Measurements from ENCODE around the gene CDK2AP2.

CDK2AP2 gene

DNA sequence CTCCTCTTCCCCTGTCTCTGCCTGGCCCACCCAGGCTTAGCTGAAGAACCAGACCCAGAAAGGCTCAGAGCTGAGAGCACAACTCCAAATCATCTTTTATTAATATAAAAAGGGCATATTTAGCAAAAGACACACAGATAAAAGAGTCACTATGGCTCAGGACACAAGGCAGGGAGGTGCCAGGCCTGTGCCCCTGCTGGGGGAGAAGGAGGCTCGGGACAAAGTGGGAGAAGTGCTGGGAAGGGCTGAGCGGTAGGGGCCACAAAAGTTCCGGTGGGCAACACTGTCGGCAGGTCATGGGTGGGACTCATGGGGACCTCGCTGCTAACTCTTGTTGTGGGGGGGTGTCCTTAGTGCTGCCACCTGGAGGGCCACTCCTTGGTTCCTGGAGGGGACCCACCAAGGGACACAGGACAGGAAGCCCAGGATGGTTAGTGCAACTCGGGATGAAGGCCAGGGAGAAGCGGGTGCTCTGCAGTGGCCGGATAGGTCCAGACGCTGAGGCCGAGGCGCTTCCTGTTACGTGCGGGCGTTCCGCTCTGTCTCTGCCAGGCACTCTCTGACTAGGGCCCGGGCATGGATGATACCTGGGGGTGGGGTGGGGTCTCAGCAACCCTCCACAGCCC lies 1.4 kb downstream of the CDK2AP2 start:
- POLR2A ChIA-PET: no interaction called here
- TF ChIP-seq ELF4 (IDR thresholded peaks at IDR 0.05) (no peak), BHLHE40 (IDR thresholded peaks at IDR 0.05; ENCODE audit: borderline replicate concordance) (no peak), LEF1 (IDR thresholded peaks at IDR 0.05; ENCODE audit: borderline replicate concordance) (no peak), ZNF384 (IDR thresholded peaks at IDR 0.05) (no peak), ARNT (IDR thresholded peaks at IDR 0.05) (no peak), SUZ12 (IDR thresholded peaks at IDR 0.05) (no peak), TARDBP (IDR thresholded peaks at IDR 0.05) (no peak), HDGF (IDR thresholded peaks at IDR 0.05; ENCODE audit: borderline replicate concordance) (no peak), FOXM1 (IDR thresholded peaks at IDR 0.05; ENCODE audit: borderline replicate concordance) (no peak), FOXA1 (IDR thresholded peaks at IDR 0.05) (no peak), SP1 (IDR thresholded peaks at IDR 0.05) (no peak), NFRKB (IDR thresholded peaks at IDR 0.05) (no peak), CTBP1 (IDR thresholded peaks at IDR 0.05; ENCODE audit: borderline replicate concordance) (no peak)
- TF ChIP-seq, protein P1, sequence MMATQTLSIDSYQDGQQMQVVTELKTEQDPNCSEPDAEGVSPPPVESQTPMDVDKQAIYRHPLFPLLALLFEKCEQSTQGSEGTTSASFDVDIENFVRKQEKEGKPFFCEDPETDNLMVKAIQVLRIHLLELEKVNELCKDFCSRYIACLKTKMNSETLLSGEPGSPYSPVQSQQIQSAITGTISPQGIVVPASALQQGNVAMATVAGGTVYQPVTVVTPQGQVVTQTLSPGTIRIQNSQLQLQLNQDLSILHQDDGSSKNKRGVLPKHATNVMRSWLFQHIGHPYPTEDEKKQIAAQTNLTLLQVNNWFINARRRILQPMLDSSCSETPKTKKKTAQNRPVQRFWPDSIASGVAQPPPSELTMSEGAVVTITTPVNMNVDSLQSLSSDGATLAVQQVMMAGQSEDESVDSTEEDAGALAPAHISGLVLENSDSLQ (IDR thresholded peaks at IDR 0.05): no peak
- CTCF ChIA-PET: interaction anchor here (1.0 kb wide), 1 partner anchor 86 kb away, joined by 3 read pairs; no protein-coding TSS in a partner anchor

DNA sequence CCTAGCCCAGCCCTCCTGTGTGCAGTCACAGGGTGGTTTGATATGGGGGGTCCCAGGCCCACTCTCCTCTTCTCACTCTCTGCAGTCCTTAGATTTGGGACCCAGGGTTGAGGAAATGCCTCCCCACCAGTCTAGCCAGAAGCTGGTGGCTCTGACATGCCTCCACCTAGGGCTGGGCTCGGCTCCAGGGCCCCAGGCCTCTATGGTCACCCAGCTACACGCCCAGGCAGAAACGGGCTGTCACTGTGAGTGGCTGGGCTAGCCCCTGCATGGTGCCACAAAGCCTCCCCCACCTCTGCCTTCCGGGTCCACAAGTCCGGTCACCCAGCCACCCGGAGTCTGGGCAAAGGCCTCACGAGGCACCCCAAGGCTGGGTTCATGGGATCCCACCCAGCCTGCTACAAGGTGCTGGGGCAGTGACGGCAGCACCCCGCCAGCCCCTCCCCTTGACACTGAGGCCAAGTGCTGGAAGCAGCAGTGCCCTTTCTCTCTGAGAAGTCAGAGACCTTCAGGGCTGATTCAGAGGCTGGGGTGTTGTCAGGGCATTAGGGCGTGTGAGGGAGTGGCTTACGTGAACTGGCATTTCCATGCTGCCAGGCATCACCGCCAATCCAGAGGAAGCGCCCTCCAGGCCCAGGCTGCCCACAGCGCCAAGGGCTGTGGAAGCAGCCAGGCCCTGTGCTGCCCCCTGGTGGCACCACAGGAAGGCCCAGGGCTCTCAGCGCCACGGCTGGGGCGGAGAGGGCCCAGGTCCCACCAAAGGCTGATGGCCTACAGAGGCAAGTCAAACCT lies 2.2 kb downstream of the CDK2AP2 start:
- ChIA-PET POLR2A (interaction anchor here (0.6 to 1.7 kb wide), 3 partner anchors 37 to 114 kb away, joined by 3 to 4 read pairs (median 4); partner anchors contain the start of gene RAD9A), CTCF (interaction anchor here (1.0 kb wide), 1 partner anchor 86 kb away, joined by 3 read pairs; no protein-coding TSS in a partner anchor)
- peak; percentile 79 for DNase-seq (ENCODE audit: extremely low spot score)
- TF ChIP-seq ARNT (IDR thresholded peaks at IDR 0.05) (no peak), LEF1 (IDR thresholded peaks at IDR 0.05; ENCODE audit: borderline replicate concordance) (no peak), L3MBTL2 (conservative IDR thresholded peaks at IDR 0.05) (no peak), HDGF (IDR thresholded peaks at IDR 0.05; ENCODE audit: borderline replicate concordance) (no peak), BHLHE40 (IDR thresholded peaks at IDR 0.05; ENCODE audit: borderline replicate concordance) (no peak), ZNF384 (IDR thresholded peaks at IDR 0.05) (no peak), SP1 (IDR thresholded peaks at IDR 0.05) (no peak), FOXA1 (IDR thresholded peaks at IDR 0.05) (no peak), CTBP1 (IDR thresholded peaks at IDR 0.05; ENCODE audit: borderline replicate concordance) (no peak), ELF4 (IDR thresholded peaks at IDR 0.05) (no peak), NFRKB (IDR thresholded peaks at IDR 0.05) (no peak)
- TF ChIP-seq, protein P1 (IDR thresholded peaks at IDR 0.05): no peak

More for the DNA sequence above, 1.4 kb downstream of the CDK2AP2 start:
- DNase-seq (ENCODE audit: extremely low spot score): no peak

DNA sequence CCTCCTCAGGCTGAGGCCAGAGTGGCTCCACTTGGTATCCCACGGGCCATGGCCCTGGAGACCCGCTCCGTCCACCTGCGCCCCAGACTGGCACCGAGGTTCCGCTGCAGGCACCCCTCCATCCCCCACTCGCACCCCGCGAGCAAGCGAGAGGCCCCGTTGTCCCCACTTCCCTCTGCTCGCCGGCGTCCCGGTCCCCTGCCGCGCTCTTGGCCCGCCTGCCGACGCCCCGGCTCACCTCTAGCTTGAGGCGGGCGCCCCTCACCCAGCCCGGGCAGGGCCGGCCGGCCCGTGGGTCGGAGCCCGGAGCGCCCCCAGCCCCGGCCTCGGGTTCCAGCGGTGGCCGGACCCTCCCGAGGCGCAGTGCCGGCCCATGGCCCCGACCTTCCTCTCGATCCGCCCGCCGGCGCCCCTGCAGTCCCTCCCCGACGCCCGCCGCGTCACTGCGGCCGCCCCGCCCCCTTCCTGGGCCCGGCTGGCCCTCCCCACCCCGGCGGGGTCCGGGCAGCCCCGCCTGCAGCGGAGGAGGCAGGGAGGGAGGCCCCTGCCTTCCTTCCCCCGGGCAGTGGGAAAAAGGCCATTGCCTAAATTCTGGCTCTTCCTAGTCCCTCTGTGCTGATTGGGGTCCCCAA lies 2.9 kb downstream of the CDK2AP2 start, which contains the start of gene PITPNM1:
TSS of gene PITPNM1 (minus strand) at position 414 of the 632 bp plus-strand sequence. CDS start 1,183 bp downstream, outside the sequence.
- TF ChIP-seq FOXA1 (IDR thresholded peaks at IDR 0.05) (no peak), BHLHE40 (IDR thresholded peaks at IDR 0.05; ENCODE audit: borderline replicate concordance) (no peak), ZNF384 (IDR thresholded peaks at IDR 0.05) (no peak), ELF4 (IDR thresholded peaks at IDR 0.05) (no peak), LEF1 (IDR thresholded peaks at IDR 0.05; ENCODE audit: borderline replicate concordance) (no peak), SP1 (IDR thresholded peaks at IDR 0.05) (no peak), FOXK2 (IDR thresholded peaks at IDR 0.05) (no peak), CTBP1 (IDR thresholded peaks at IDR 0.05; ENCODE audit: borderline replicate concordance) (no peak), FOXM1 (IDR thresholded peaks at IDR 0.05; ENCODE audit: borderline replicate concordance) (no peak), L3MBTL2 (conservative IDR thresholded peaks at IDR 0.05) (no peak)
- POLR2A ChIA-PET: interaction anchor here (1.2 to 1.7 kb wide), 2 partner anchors 37 to 113 kb away, joined by 4 read pairs; partner anchors contain the start of gene RAD9A
- CTCF ChIA-PET: no interaction called here
- peak; percentile 57 for DNase-seq (ENCODE audit: extremely low spot score)

DNA sequence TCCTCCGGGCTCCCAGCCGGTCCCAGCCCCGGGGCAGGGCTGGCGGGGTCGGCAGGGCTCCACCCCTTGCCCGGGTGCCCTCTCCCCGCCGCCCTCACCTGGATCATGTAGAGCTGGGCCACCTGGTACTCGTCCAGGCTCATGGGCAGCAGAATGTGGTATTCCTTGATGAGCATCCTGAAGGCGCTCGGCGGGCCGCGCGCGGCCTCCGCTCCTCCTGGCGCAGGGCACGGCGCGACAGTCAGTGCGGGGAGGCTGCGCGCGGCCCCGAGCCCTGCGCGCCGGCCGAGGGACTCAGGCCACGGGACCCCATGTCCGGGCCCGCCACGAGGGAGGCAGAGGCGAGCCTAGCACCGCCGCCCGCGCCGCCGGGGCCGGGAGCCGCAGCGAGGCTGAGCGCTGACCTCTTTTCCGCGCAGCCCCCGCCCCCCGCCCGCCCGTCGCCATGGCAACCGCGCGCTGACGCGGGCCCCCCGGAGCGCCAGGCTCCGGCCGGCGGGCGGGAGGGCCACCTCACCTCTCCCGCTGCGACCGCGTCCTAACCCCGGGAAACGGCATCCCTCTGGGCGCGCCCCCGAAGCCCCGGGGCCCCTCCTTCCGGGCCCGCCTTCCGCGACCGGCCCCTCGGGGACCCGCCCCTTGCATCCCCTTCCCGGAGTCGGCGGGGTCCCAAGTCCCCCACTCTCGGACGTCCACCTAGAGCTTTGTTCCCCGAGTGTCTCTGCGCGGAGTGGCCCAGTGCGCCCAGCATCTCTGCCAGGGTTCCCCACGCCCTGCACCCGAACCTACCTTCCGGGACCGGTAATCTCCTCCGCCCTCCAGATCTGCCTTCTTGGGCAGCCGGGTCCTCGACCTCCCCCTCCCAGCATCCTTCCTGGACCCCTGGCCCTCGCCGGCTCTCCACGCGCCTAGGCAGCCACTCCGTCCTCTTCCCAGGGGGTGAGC lies 3.7 kb downstream of the CDK2AP2 start:
- DNase-seq (ENCODE audit: extremely low spot score): peak; percentile 58
- CTCF ChIA-PET: no interaction called here
- TF ChIP-seq FOXK2 (IDR thresholded peaks at IDR 0.05) (no peak), HDGF (IDR thresholded peaks at IDR 0.05; ENCODE audit: borderline replicate concordance) (no peak), CTBP1 (IDR thresholded peaks at IDR 0.05; ENCODE audit: borderline replicate concordance) (no peak), NFRKB (IDR thresholded peaks at IDR 0.05) (no peak), ELF4 (IDR thresholded peaks at IDR 0.05) (no peak), FOXM1 (IDR thresholded peaks at IDR 0.05; ENCODE audit: borderline replicate concordance) (no peak), ZNF384 (IDR thresholded peaks at IDR 0.05) (no peak), TARDBP (IDR thresholded peaks at IDR 0.05) (no peak), ARNT (IDR thresholded peaks at IDR 0.05) (no peak), BHLHE40 (IDR thresholded peaks at IDR 0.05; ENCODE audit: borderline replicate concordance) (no peak), FOXA1 (IDR thresholded peaks at IDR 0.05) (no peak), SP1 (IDR thresholded peaks at IDR 0.05) (no peak), L3MBTL2 (conservative IDR thresholded peaks at IDR 0.05) (no peak), SUZ12 (IDR thresholded peaks at IDR 0.05) (no peak), LEF1 (IDR thresholded peaks at IDR 0.05; ENCODE audit: borderline replicate concordance) (no peak)
- TF ChIP-seq, protein P1 (IDR thresholded peaks at IDR 0.05): no peak
- POLR2A ChIA-PET: interaction anchor here (1.2 to 1.7 kb wide), 2 partner anchors 36 to 112 kb away, joined by 4 read pairs; partner anchors contain the start of gene RAD9A

Data from HEK293T (cell line).